Endothelial cell of umbilical vein (primary cell): ENCODE data around the gene CAMTA1. TPM values are rescaled to one million over a fixed set of nuclear protein-coding genes. Genes with fewer than 3 reads are reported as not detected.

Experiments
- BruUV-seq: library from RNA; stranded (reverse); fragments of 400-500 nt; replicated peaks from 2 replicates; lab custom pipeline; 2021; lab: Mats Ljungman, UMichigan
- CTCF ChIA-PET: fragments of 300-600, 350-600 bp; sonication (Branson Sonifier 250); formaldehyde crosslinking; loops from one replicate; lab custom pipeline; 2021; ENCODE audit warnings: antibody characterized with exemption, inconsistent platforms; lab: Charles Lee
- POLR2A ChIA-PET: fragments of 300-600, 350-600 bp; sonication (Branson Sonifier 250); formaldehyde crosslinking; loops from one replicate; lab custom pipeline; 2021; ENCODE audit warnings: antibody characterized with exemption, inconsistent platforms; lab: Charles Lee
- DNase-seq: peaks from one replicate; pipeline ENCODE4 v3.0.0-alpha.2; 2011; ENCODE audit warnings: low read depth, low spot score
- FAIRE-seq: peaks from 2 replicates; lab custom pipeline; 2011; peaks lifted over from hg19 to GRCh38; lab: Jason Lieb, UNC
- H2AFZ ChIP-seq: 2 replicates; pipeline ENCODE4 v1.6.0; 2012; ENCODE audit warnings: low read depth, low read length, control low read depth, inconsistent platforms
- H3K27ac ChIP-seq: 2 replicates; pipeline ENCODE4 v1.5.1; 2011; ENCODE audit warnings: low read depth, mild to moderate bottlenecking, control low read depth, low read length, moderate library complexity; ENCODE audit not compliant: insufficient read depth
- H3K27me3 ChIP-seq, 2 experiments: 2 replicates each; pipeline versions ENCODE4 v1.6.0 to v1.6.1; 2011; ENCODE audit warnings: low read length in 2 of 2, mixed read lengths in 1 of 2; ENCODE audit not compliant: control insufficient read depth in 2 of 2, insufficient read depth in 2 of 2
- H3K36me3 ChIP-seq, 2 experiments: 2 replicates in 1 of 2; 3 replicates in 1 of 2; pipeline ENCODE4 v1.5.1; 2011; ENCODE audit warnings: low read length in 2 of 2, mild to moderate bottlenecking in 1 of 2, moderate library complexity in 1 of 2; ENCODE audit not compliant: control insufficient read depth in 2 of 2, insufficient read depth in 2 of 2; ENCODE audit errors: extremely low read depth in 1 of 2
- H3K4me1 ChIP-seq: 3 replicates; pipeline ENCODE4 v1.5.1; 2011; ENCODE audit warnings: mild to moderate bottlenecking, low read length; ENCODE audit not compliant: control insufficient read depth, insufficient read depth; ENCODE audit errors: extremely low read depth
- H3K4me2 ChIP-seq: 2 replicates; pipeline ENCODE4 v1.6.1; 2011; ENCODE audit warnings: low read length, control low read depth, mixed read lengths; ENCODE audit not compliant: insufficient read depth
- H3K4me3 ChIP-seq, 3 experiments: fragments of 200-600 bp in 1 of 3; sonication (generic), shearing (Covaris generic) in 1 of 3; replicated peaks in 1 of 3; 2 replicates each; pipeline ENCODE4 v1.5.1; 2011 to 2016; ENCODE audit warnings: control low read depth in 3 of 3, low read length in 3 of 3, mild to moderate bottlenecking in 2 of 3, inconsistent platforms in 1 of 3, low read depth in 1 of 3, moderate library complexity in 1 of 3; ENCODE audit not compliant: insufficient read depth in 1 of 3
- H3K79me2 ChIP-seq: 2 replicates; pipeline ENCODE4 v1.6.0; 2012; ENCODE audit warnings: low read length, inconsistent platforms; ENCODE audit not compliant: control insufficient read depth, insufficient read depth
- H3K9ac ChIP-seq: replicated peaks from 2 replicates; pipeline ENCODE3; 2011; ENCODE audit warnings: low read length, control low read depth; ENCODE audit not compliant: insufficient read depth; ENCODE audit errors: extremely low read depth
- H3K9me1 ChIP-seq: replicated peaks from 3 replicates; pipeline ENCODE4 v1.6.0; 2011; ENCODE audit warnings: mild to moderate bottlenecking, low read length; ENCODE audit not compliant: control insufficient read depth, insufficient read depth; ENCODE audit errors: extremely low read depth
- H3K9me3 ChIP-seq: replicated peaks from 2 replicates; pipeline ENCODE4 v1.5.1; 2012; ENCODE audit warnings: low read length, inconsistent platforms; ENCODE audit not compliant: control insufficient read depth, insufficient read depth
- H4K20me1 ChIP-seq: replicated peaks from 2 replicates; pipeline ENCODE3; 2011; ENCODE audit warnings: mild to moderate bottlenecking, low read length; ENCODE audit not compliant: control insufficient read depth, insufficient read depth; ENCODE audit errors: extremely low read depth
- EZH2 ChIP-seq: IDR thresholded peaks from 2 replicates; pipeline ENCODE4 v1.6.1; 2012; ENCODE audit warnings: borderline replicate concordance, low read depth, mild to moderate bottlenecking, moderate library complexity, low read length, inconsistent platforms; ENCODE audit not compliant: severe bottlenecking
- FOS ChIP-seq: IDR thresholded peaks from 2 replicates; pipeline ENCODE4 v1.6.1; 2011; ENCODE audit warnings: mild to moderate bottlenecking, low read length, moderate library complexity, borderline replicate concordance; ENCODE audit not compliant: insufficient read depth
- GATA2 ChIP-seq: IDR thresholded peaks from 2 replicates; pipeline ENCODE4 v1.7.0; 2011; ENCODE audit warnings: low read depth, mild to moderate bottlenecking, moderate library complexity, mixed read lengths, low read length; ENCODE audit not compliant: insufficient read length, insufficient read depth
- JUN ChIP-seq: IDR thresholded peaks from 2 replicates; pipeline ENCODE4 v1.6.1; 2011; ENCODE audit warnings: borderline replicate concordance, low read depth; ENCODE audit not compliant: insufficient read length, insufficient read depth
- MYC ChIP-seq: IDR thresholded peaks from one replicate; pipeline ENCODE4 v1.6.1; 2011; ENCODE audit warnings: mild to moderate bottlenecking, low read depth, low read length
- POLR2A ChIP-seq: IDR thresholded peaks from 2 replicates; pipeline ENCODE4 v1.6.1; 2012; ENCODE audit warnings: low read depth, mild to moderate bottlenecking, control low read depth, low read length
- POLR2AphosphoS5 ChIP-seq: IDR thresholded peaks from 2 replicates; pipeline ENCODE4 v1.6.1; 2012; ENCODE audit warnings: low read depth, mild to moderate bottlenecking, control low read depth, low read length, moderate library complexity; ENCODE audit not compliant: insufficient read depth
- dilution Hi-C: fragments of 300-500 bp; cut with MboI; formaldehyde crosslinking; loops from one replicate; pipeline ENCODE4 v1.15.0; 2019; ENCODE audit warnings: low sequenced_read_pairs; ENCODE audit not compliant: extremely low pct_ligation_motif_present
- intact Hi-C: fragments of 100-400 bp; cut with micrococcal nuclease; formaldehyde crosslinking; loops from one replicate; pipeline ENCODE4 v1.10.0; 2022
- polyA plus RNA-seq, 4 experiments: library from polyadenylated mRNA; depleted of rRNA in 3 of 4; stranded (reverse) in 3 of 4; unstranded in 1 of 4; fragments of >200 nt; gene quantifications; 2 replicates each; pipeline versions ENCODE4 v1.2.1 to v1.2.3, GENCODE V29; 2011 to 2012; ENCODE audit warnings: missing spikeins in 1 of 4
- total RNA-seq: library from RNA; stranded (reverse); gene quantifications from 2 replicates; pipeline ENCODE4 v1.2.3, GENCODE V29; 2021
- TF ChIP-seq, protein P1 (sequence below), 2 donors: IDR thresholded peaks; 1 replicate in 1 of 2; 2 replicates in 1 of 2; pipeline ENCODE4 v1.5.1; 2011; ENCODE audit warnings: low read length in 2 of 2, mild to moderate bottlenecking in 2 of 2, moderate library complexity in 2 of 2, control low read depth in 1 of 2, inconsistent platforms in 1 of 2, low read depth in 1 of 2; ENCODE audit not compliant: insufficient read depth in 1 of 2; ENCODE audit errors: extremely low read depth in 1 of 2
- TF ChIP-seq, protein P2 (sequence below): IDR thresholded peaks from 2 replicates; pipeline ENCODE4 v1.6.1; 2011; ENCODE audit not compliant: insufficient read depth, insufficient read length

Gene CAMTA1
- total and polyA plus RNA-seq, 2 donors (not counting 3 experiments of a cell fraction or from before 2014, with no cell fraction given): 50.8 to 92.7 TPM

DNA sequence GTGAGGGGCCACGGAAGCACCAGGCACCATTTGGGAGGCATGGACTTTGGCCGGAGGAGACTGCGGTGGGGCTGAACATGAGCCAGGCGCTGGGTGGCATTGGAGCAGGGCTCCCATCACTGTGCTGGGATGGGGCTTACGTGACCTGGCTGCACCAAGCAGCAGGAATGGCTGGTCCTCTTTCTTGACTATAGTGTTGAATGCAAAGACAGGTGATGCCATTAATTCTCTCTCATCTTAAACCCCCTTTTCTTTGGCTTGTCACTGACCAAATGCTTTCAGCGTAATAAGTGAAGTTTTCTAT is 447.9 kb downstream of the CAMTA1 start:
- no peaks in the 10 kb centered on the region for H3K36me3 ChIP-seq
- intact Hi-C loops (no loop called here), dilution Hi-C loops (no loop called here)
- FAIRE-seq: no peak
- no peaks in the 10 kb centered on the region for H4K20me1 ChIP-seq
- H3K79me2 ChIP-seq: no peaks in the 10 kb centered on the region
- no peaks in the 10 kb centered on the region for H3K9me1 ChIP-seq
- CTCF ChIA-PET: no interaction called here
- BruUV-seq: no TSS peak
- H3K9me3 ChIP-seq: no peaks in the 10 kb centered on the region
- no peak overlapping the region for H3K4me3 ChIP-seq
- H3K4me2 ChIP-seq: no peak overlapping the region
- H3K9ac ChIP-seq: no peak overlapping the region
- no peak for TF ChIP-seq FOS
- TF ChIP-seq MYC: no peak
- no peak for TF ChIP-seq GATA2
- TF ChIP-seq POLR2A: no peak
- TF ChIP-seq, protein P1, sequence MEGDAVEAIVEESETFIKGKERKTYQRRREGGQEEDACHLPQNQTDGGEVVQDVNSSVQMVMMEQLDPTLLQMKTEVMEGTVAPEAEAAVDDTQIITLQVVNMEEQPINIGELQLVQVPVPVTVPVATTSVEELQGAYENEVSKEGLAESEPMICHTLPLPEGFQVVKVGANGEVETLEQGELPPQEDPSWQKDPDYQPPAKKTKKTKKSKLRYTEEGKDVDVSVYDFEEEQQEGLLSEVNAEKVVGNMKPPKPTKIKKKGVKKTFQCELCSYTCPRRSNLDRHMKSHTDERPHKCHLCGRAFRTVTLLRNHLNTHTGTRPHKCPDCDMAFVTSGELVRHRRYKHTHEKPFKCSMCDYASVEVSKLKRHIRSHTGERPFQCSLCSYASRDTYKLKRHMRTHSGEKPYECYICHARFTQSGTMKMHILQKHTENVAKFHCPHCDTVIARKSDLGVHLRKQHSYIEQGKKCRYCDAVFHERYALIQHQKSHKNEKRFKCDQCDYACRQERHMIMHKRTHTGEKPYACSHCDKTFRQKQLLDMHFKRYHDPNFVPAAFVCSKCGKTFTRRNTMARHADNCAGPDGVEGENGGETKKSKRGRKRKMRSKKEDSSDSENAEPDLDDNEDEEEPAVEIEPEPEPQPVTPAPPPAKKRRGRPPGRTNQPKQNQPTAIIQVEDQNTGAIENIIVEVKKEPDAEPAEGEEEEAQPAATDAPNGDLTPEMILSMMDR (IDR thresholded peaks at IDR 0.05; ENCODE audit: extremely low read depth in 1 of 2, insufficient read depth in 1 of 2, low read depth in 1 of 2, low read length in 2 of 2): no peak
- no peak for TF ChIP-seq JUN
- no peak for TF ChIP-seq EZH2
- TF ChIP-seq, protein P2, sequence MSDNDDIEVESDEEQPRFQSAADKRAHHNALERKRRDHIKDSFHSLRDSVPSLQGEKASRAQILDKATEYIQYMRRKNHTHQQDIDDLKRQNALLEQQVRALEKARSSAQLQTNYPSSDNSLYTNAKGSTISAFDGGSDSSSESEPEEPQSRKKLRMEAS: no peak
- no peak for TF ChIP-seq POLR2AphosphoS5
- POLR2A ChIA-PET: no interaction called here
- H3K4me1 ChIP-seq: no peaks in the 10 kb centered on the region
- no peak overlapping the region for H3K27ac ChIP-seq
- H2AFZ ChIP-seq: no peak overlapping the region
- DNase-seq: no peak
- no peaks in the 10 kb centered on the region for H3K27me3 ChIP-seq
